HUES6 (cell line): Measurements from ENCODE around the gene NCAPG2.

Experiments
- H3K27ac ChIP-seq: 2 replicates; pipeline ENCODE4 v1.7.0; 2013; ENCODE audit warnings: low read depth, mild to moderate bottlenecking, low read length, inconsistent platforms
- H3K27me3 ChIP-seq: 2 replicates; pipeline ENCODE4 v1.6.1; 2013; ENCODE audit warnings: low read length; ENCODE audit not compliant: control insufficient read depth, insufficient read depth
- H3K36me3 ChIP-seq: 2 replicates; pipeline ENCODE4 v1.6.1; 2013; ENCODE audit warnings: low read length; ENCODE audit not compliant: control insufficient read depth, insufficient read depth
- H3K4me1 ChIP-seq: 2 replicates; pipeline ENCODE4 v1.6.1; 2013; ENCODE audit warnings: low read length; ENCODE audit not compliant: control insufficient read depth, insufficient read depth
- H3K4me3 ChIP-seq: 2 replicates; pipeline ENCODE4 v1.5.1; 2013; ENCODE audit warnings: low read depth, low read length
- H3K9ac ChIP-seq: one replicate; pipeline ENCODE4 v1.6.1; 2013; ENCODE audit warnings: mild to moderate bottlenecking, low read length
- H3K9me3 ChIP-seq: 2 replicates; pipeline ENCODE4 v1.6.1; 2013; ENCODE audit warnings: low read depth, low read length; ENCODE audit not compliant: control insufficient read depth, insufficient read depth

NCAPG2 gene

GRCh38 chr7:158583810-158584209, 120.8 kb downstream of the NCAPG2 start:
- peaks cover 51% of the 10 kb centered on the region for H3K27me3 ChIP-seq
- H3K9ac ChIP-seq, result no peak overlapping the region
- H3K4me1 ChIP-seq, result peaks cover 5% of the 10 kb centered on the region; the same call in 1 of the 2 replicates
- no peak overlapping the region for H3K27ac ChIP-seq
- H3K36me3 ChIP-seq, result no peaks in the 10 kb centered on the region
- H3K4me3 ChIP-seq, result no peak overlapping the region
- H3K9me3 ChIP-seq, result peaks cover 22% of the 10 kb centered on the region

GRCh38 chr7:158583143-158583542, 121.5 kb downstream of the NCAPG2 start:
- no peaks in the 10 kb centered on the region for H3K36me3 ChIP-seq

GRCh38 chr7:158582089-158582456, 122.5 kb downstream of the NCAPG2 start:
- Histone ChIP-seq H3K27ac (no peak overlapping the region), H3K36me3 (no peaks in the 10 kb centered on the region), H3K9ac (no peak overlapping the region), H3K27me3 (peaks cover 42% of the 10 kb centered on the region), H3K4me1 (no peaks in the 10 kb centered on the region), H3K9me3 (peaks cover 22% of the 10 kb centered on the region), H3K4me3 (no peak overlapping the region)

More at GRCh38 chr7:158583143-158583542, 121.5 kb downstream of the NCAPG2 start:
- H3K9ac ChIP-seq, result no peak overlapping the region
- no peaks in the 10 kb centered on the region for H3K4me1 ChIP-seq
- no peak overlapping the region for H3K4me3 ChIP-seq
- H3K27ac ChIP-seq, result no peak overlapping the region
- peaks cover 22% of the 10 kb centered on the region for H3K9me3 ChIP-seq
- peaks cover 44% of the 10 kb centered on the region for H3K27me3 ChIP-seq

DNA sequence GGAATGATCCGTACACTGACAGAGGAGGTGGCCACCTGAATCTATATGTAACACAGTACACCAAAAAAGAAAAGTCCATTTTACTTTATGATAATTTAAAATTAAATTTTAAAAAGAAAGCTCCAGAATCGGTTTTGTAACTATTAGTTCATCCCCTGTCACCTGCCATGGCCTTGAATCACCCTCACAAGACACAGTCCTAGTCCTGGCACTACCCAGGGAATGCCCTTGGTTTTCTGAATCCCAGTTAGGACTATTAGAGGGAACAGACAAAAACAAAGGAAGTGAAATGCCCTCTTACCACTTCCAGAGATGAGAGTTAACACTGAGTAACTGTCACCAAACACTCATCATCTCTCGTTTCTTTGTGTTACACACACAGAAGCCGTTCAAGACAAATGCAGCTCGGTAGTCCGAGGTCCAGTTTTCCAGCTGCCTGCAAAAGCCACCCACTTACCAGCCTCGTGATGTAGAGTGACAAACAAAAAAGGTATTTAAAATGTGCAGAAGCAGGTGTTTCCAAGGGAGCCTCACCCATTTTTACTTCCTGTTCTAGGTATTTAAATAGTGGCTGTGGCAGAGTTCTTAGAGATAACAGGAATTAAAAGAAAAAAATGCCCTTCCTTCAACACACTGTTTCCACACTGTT, 123.0 kb downstream of the NCAPG2 start:
- no peak overlapping the region for H3K27ac ChIP-seq

More for the DNA sequence above, 123.0 kb downstream of the NCAPG2 start:
- peaks cover 39% of the 10 kb centered on the region for H3K27me3 ChIP-seq
- H3K4me3 ChIP-seq, result no peak overlapping the region
- H3K9me3 ChIP-seq, result peaks cover 22% of the 10 kb centered on the region
- no peaks in the 10 kb centered on the region for H3K4me1 ChIP-seq
- no peak overlapping the region for H3K9ac ChIP-seq
- H3K36me3 ChIP-seq, result no peaks in the 10 kb centered on the region
